Measurements from ENCODE around the gene HHIPL1.

DNA sequence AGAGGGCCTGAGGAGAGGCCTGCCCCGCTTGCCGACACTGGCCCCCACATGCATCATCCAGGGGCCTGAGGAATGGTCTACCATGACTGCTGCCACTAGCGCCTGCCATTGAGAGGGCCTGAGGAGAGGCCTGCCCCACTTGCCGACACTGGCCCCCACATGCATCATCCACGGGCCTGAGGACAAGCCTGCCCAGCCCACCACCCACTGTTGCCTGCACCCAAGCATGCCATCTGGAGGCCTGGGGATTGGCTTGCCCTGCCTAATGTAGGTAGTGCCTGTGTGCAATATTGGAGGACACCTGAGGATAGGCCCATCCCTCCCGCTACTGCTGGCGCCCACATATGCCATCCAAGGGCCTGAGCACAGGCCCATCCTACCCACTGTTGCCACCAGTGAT, 63.5 kb downstream of the HHIPL1 start:
- TF ChIP-seq CTCF (IDR thresholded peaks at IDR 0.05), result no peak
- no peak for TF ChIP-seq POLR2A (IDR thresholded peaks at IDR 0.05)
- no peak for TF ChIP-seq EP300 (IDR thresholded peaks at IDR 0.05)
- TF ChIP-seq POLR2AphosphoS5 (IDR thresholded peaks at IDR 0.05), result no peak
